ENCODE measurements around the gene APOA1.
A peak's percentile ranks its signal among the peaks of the same experiment; 100 is the strongest.

APOA1 gene

DNA sequence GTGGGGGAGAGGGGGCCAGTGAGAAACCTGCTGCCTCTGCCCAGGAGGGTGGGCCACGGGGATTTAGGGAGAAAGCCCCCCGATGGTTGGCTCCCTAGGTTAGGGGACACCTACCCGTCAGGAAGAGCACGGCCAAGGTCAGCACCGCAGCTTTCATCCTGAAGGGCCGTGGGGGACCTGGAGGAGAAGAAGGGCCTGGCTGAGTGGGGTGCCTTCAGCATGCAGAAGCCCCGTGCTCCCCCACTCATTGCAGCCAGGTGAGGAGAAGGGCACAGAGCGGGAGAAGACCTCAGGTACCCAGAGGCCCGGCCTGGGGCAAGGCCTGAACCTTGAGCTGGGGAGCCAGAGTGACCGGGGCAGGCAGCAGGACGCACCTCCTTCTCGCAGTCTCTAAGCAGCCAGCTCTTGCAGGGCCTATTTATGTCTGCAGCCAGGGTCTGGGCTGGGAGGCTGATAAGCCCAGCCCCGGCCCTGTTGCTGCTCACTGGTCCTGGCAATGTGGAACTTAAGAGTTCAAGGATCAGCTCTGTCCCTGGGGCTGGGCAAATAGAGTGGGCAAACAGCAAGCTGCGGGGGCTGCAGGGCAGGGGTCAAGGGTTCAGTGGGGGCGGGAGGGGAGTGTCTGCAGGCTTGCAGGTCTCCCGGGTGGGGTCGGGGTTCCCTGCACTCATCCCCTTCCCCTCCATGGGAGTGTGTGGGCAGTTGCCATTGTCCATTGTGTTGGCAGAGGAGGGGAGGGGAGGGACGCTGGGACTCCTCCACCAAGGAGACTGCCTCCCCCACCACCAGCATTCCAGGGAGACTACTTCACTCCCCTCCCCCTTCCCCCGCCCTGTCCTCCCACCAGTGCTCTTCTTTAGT is at the start of gene APOA1:
Gene APOA1 (minus strand): TSS at position 392 of the 861 bp plus-strand sequence. CDS start 235 bp downstream, at position 157.
- no peak for DNase-seq

DNA sequence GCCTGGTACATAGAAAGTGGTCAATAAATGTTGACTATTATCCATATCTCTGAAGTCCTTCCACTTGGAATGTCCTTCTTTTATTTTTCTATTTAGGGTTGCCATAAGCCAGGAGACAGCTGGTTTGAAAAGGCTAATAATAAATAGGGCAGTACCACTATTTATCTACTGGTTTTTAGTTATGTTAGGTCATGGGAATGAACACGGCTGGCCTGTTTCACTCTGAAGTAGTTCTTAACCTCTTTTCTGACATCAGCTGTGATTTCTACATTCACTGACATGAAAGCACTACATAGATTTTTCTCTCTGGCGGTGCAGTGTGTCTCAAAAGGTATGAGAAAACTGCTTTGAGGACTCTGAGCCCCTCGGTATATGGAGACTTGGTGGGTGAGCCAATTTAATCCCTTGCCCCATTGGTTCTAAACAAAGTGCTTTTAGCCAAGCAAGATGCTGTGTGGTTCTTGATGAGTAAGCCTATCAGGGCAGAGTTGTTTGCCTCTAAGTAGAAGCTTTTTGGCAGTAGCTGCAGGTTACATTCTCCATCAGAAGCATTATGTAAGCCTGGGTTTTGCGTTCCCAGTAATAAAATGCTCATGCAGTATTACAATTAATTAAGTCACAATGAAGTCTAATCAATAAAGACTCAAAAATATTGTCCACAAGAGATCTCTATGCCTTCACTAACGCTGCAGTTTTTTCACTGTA is 48.7 kb upstream of the APOA1 start:
- no peak for DNase-seq

DNA sequence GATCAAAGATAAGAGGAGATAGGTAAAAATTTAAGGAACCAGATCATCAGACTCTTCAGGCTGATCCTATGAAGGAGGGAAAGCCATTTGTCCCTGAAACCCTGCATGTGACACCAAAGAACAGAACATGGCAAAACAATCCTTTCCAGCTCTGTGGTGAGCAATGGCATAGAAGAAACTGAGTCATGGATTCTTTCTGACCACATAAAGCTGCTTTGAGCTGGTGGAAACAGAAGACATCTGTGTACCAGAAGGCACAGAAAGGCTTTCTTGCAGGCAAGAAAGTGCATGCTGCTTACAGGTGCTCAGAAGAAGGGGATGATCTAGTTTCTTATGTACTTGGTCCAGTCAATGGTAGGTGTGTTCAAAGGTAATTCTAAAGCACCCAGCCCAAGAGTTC is 45.0 kb upstream of the APOA1 start:
- no peak for DNase-seq

DNA sequence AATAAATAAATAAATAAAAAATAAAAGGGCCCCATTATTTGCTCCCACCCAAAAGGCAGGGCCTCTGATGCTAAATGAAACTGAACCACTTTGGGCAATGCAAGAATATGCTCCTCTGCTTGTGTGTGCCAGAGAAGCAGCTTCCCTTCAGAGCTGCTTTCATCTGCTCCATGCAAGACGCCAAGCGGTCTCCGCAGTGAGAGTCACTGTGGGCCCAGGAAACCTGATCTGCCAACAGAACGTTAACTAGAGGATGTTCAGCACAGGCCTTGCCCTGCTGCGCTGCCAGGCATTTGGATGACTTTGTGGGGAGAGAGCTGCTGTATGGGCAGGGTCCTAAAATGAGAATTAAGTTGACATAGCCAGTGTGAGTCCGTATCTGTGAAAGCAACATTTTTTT is 43.7 kb upstream of the APOA1 start:
- DNase-seq = no peak

DNA sequence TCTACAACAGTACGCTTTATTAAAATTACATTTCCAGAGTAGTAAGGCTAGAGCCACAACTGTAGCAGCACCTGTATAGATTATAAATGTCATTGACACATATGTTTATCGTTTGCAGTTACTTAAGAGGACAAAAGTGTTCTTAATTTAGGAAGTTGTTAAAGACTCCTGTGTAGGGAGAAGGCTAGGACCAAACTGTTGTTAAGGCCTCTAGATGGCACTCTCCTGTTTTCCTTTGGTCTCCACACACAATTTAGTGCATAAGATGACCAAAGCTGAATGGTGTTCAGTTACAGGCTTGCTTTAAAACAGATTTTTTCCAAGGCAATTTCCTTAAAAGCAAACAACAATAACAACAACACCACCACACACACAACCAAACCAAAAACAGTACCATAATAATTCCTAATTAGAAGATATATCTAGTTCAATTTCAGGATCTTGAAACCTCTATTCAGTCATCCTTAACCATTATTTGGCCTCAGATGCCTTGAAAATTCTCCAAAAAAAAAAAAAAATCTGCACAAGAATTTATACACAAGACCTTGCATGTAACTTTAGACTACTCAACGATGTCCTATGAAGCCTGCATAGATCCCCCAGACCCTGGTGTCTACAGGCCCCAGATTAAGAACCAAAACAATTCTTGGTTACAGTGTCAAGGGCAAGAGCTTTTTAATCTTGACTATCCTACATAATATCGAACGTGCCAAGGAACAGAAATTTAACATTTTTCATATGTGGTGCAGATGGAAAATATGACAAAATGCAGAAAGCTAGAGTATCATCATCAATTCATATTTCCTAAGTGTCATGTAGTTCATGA is 42.6 kb upstream of the APOA1 start:
- peak; percentile 51 for DNase-seq

DNA sequence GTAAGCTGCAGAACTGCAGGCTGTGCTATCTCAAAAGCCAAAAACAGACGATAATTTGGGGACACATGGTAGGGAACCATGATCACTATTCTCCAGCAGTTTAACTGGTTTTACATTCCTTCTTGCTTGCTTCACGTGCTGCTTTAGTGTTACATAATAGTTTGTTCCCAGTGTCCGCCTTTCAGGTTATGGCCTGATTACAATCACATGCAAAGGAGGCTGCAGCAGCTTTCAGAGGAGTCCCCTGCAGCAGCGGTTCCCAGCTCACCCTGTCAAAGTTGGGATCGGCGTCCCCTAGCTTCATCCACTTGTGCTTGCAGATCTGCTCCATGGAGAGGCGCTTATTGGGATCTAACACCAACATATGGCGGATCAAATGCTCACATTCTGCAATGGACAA is 39.2 kb upstream of the APOA1 start:
- no peak for DNase-seq

DNA sequence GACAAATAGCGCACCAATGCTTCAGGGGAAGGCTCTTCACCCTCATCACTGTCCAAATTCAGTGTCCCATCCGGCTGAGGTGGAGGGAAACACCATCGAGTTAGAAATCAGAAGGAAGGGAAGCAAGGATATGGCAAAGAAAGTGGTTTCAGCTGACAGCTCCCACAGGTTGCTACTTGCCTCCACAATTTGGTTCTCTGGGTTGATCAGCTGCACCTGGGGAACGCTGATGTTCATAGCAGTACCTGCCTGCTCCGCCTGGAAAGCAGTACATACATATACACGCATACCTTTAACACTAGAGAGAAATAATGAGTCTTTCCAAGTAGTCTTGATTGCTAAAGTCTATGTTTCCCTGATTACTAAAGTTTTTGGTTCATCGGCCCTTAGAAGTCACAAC is 37.8 kb upstream of the APOA1 start:
- DNase-seq = no peak

DNA sequence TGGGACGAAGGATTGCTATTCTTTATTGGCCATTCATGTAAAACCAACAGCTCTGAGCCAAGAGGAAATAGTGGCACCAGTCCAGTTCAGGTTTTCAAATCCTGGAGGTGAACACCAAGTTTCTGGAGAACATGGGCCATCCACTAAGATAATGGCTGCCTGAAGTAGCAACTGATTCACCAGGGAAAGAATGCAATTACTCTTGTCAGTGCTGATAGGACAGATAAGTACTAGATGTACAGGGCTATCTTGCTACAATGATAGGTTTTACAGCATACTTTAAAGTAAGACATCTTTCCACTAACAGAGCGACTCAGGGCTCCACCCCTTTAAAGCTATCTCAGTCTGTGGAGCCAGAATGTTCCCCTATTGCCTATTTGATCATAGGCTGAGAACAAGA is 36.8 kb upstream of the APOA1 start:
- DNase-seq = no peak

DNA sequence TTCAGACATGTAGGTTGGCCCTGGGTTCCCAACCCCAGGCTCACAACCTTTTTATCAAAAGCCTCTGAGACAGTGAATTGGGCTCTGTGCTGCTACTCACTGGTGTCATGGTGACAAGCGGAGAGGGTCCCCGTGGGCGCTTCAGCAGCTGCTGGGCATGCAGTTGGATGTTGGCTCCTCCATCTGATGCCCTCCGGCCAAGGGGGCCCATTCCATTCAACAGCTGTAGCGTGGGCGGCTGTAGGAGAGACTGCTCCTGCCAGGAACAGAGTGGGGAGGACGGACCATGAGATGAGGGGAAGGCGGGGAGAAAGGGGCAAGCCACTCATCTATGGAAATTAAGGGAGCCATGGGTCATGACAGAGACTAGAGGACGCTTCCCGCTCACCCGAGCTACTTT is 36.0 kb upstream of the APOA1 start:
- DNase-seq = no peak

DNA sequence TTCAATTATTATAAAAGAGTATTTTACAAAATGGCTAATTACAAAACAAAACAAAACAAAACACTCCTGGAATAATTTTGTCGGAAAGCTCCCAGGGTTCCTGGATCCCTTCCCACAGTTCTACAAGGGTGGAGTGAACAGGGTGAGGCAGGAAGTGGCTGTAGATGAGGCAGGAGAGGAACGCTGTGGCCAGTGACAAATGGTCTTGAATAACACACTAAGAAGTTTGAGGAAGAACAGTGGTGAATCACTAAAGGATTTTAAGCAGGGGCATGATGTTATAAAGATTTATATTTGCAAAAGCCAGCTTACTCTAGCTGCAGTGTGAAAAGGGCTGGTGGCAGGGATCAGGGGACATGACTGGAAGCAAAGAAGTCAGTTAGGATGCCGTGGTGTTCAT is 33.8 kb upstream of the APOA1 start:
- DNase-seq = no peak

DNA sequence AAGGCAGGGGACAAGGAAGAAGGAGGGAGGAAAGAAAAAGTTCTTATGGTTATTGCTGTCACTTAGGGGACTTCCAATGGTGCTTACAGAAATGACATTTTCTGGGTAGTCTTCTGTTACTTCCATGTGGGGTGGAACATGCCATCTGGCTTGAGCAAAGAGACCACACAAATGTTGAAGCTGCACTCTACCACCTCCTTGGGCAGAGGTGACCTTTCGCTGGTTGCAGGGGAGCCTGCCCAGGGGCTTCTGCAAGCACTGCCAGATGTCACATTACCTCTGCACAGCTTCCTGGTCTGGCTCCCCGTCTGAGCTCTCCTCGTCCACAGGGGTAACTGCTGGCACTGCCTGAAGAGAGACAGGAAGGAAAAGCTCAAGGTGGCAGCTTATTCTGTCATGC is 32.6 kb upstream of the APOA1 start:
- no peak for DNase-seq

DNA sequence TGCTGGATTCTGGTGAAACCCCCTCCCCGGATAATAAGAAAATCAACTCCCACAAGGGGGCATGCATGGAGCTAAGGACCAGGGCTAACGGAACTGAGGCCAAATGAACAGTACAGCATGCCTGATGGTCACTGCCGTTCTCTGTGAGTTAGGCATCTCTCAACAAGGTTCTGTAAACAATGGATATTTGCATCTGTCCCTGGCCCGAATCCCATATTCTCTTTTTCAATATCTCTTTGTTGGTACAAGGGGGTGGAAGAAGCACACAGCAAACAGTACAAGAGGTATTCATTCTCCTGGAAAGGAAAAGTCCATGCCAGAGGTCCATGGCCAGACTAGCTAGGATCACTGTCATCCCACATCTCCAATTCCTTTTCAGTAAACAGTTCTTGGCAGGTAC is 32.2 kb upstream of the APOA1 start:
- DNase-seq = no peak

DNA sequence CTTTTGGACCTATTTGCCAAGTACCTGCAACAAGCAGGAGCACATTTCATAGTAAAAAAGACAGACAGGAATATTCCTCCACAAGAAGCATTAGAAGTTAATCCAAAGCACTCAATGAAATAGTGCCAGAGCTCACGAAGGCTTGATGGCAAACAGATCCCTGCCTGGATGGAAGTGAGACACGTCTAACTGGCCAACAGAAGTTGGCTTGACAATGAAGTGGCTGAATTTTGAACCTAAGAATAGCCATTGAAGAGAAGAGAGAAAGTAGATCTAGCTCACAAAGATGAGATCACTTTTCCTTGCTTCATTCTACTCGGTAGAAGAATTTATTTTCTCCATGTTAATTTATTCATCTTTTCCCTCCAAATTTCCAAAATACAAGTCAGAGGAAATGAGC is 30.6 kb upstream of the APOA1 start:
- no peak for DNase-seq

DNA sequence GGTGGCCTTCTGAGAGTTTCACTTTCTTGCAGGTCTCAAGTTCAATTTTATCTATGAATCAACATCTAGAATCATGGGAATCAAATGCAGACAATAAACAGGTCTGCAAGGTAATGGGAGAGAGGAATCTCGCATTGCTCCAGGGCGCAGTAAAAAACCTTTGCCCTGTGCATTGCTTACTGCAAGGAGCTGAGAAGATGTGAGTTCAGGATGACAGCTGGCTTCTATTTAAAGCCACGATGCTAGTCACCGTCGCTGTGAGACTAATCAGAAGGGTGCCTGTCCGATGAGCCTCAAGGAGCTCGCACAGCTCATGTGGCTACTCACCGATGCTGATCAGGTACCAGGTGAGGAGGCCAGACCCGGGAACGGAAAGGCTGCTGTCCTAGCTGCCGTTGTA is 30.2 kb upstream of the APOA1 start:
- no peak for DNase-seq

DNA sequence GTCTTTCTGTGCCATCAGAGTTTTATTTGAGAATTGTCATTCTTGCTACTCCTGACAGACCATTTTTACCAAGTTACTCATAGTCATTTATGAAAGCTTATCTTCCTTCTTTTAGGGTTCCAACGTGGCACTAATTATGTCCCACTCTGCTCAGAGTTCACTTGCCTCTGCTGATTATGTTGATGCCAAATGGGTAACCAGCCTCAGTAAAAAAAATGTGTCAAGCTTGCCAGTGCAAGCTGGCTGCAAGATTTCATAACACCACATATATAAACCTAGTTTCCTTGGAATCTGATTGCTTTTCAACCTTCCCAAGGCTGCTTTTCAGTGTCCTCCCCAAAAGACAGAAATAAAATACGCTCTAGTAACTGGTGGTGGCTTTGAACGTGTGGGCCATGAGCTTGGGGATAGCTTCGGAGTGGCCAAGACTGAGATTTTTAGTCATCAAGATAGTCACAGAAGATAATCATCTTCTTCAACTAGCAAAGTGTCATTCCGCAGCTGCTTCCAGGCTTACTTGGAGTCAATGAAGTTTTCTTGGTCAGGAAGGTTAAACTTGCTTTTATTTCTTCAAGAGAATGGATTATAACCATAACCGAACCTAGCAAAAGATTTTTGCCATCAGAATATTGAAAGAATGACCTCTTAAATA is 29.5 kb upstream of the APOA1 start:
- DNase-seq = no peak

DNA sequence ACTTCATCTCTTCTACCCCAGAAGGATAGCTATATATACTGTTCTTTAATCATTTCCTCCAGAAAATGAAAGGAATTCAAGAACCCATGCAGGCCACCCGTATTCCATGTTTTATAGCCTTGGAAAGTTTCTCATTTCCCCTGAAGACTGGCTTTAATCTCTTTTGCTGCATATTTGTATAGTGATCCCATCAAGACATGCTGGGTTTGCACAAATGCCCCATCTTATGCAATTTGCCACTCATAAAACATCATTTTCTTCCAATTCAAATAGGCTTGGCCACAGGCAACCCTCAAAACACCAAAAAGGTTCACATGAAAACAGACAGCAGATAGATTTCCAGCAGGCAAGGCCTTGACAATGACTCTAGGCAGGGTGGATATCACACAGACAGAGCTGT is 28.3 kb upstream of the APOA1 start:
- no peak for DNase-seq

DNA sequence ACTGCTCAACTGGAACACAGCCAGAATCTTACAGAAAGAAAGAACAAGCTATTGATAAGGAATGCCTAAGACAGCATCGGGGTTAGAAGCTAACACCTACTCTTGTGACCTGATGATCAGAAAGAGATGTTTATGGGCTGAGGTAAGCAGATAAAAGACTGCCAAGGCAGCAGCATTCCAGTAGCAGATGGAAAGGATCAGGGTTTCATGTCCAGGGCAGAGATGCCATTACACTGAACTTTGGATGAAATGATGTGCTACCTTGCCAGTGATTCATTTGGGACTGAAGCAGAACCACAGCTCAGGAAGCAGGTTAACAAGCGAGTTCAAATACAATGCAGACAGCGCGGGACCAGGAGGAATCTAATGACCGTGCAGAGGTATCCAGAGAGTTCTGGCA is 27.1 kb upstream of the APOA1 start:
- DNase-seq = no peak

DNA sequence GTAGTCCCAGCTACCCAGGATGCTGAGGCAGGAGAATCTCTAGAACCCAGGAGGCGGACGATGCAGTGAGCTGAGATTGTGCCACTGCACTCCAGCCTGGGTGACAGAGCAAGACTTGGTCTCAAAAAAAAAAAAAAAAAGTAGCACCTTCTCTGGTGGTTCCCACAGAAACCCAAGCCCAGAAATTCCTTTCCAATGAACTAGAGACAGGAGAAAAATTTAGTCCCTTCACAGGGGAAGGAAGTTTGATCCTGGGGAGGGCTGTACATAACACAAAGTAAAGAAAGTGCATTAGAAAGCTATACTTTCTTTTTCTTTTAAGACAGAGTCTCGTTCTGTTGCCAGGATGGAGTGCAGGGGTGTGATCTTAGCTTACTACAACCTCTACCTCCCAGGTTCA is 25.5 kb upstream of the APOA1 start:
- no peak for DNase-seq

DNA sequence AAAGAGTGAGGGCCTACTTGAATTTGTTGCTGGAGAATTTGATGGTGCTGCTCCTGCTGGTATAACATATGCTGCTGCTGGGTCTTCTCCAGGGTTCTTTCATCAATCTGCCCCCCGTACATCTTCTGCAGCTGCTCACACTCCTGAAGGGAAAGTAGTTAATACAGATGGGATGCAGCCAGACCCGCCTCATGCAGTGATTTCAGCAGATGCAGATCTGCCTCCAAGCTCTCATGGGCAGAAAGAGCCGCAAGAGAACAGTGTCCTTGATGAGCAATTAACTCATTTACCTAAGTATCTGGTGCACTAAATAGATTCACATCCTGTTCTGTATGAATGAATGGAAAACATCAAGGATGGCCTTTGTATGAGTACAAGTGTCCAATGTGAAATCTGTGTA is 24.8 kb upstream of the APOA1 start:
- no peak for DNase-seq

DNA sequence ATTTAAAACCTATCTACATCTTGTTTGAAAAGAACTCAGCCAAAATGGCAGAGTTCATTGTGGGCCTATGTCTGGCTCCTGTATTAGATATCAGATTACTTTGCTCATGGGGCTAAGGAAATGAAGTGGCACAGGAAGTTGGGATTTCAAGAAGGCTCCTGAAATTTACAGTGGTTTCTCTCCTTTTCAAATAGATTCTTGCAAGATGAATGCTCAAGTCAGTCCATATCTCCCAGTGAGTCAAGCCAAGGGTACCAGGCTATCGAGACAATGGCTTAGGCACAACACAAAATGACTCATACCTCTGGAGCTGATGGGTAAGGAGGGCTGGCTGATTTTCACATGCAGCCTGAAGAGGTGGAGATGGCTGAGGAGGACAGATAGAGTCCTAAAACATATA is 24.1 kb upstream of the APOA1 start:
- DNase-seq = no peak

DNA sequence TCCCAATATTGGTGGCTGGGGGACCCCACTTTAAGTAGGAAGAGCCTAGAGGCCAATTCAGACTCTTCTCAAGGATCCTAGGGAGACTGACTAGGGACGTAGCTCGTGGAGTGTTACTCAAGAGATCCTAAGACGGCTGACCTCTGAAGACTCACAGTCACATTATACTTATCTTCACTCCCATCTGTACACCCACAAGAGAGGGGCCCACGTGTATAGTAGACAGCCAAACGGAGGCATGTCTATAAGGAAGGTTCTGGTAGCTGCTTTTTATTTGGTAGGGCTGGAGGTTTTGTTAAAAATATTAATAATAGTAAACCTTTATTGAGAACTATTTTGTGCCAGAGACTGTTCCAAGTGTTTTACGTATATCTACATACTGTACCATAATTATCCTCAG is 22.9 kb upstream of the APOA1 start:
- no peak for DNase-seq

DNA sequence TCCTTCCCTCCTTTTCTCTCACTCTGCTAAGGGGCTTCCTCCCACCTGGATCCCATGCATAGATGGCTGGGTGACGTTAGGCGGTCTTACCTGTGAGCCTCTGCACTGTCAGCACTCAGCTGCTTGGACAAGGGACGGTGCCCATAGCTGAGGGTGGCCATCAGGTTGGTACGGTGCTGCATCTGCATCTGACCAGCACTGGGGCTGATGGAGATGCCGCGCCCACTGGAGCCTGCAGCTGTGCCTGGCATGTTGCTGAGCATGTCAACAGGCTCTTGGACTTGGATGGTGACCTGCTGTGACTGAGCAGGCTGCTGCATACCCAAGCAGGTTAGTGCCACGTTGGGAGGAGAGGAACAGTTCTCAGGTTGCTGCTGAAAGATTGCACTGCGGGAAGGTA is 21.8 kb upstream of the APOA1 start:
- DNase-seq = no peak

DNA sequence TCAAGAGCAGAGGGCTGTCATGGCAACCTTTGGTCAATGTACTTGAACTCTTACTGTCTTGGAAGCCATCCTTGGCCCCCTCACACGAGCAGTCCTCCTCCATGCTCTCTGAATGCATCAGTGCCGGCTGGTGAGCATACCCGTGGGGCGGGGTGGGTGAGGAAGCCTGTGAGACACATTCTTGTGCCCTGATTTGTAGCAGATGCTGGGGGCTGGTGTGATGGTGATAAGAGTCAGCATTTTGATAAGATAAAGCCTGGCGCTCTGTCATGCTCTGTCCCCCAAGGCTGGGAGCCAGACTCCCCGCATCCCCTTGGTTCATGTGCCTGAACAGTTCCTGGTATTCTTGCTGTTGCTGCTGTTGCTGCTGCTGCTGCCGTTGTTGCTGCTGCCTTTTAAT is 20.5 kb upstream of the APOA1 start:
- DNase-seq = no peak

Data from DMS153 (cell line).